Loucy (cell line): Measurements from ENCODE around the gene ZNF655.

Source experiments
- H2AFZ ChIP-seq: fragments of 200-600 bp; sonication (generic); 2 replicates; pipeline ENCODE4 v1.6.0; 2016; ENCODE audit warnings: antibody characterized with exemption, mild to moderate bottlenecking, low read length, moderate library complexity
- H3F3A ChIP-seq: fragments of 200-600 bp; 2 replicates; pipeline ENCODE4 v1.6.0; 2016; ENCODE audit warnings: antibody characterized with exemption, low read depth, mild to moderate bottlenecking
- H3K27me3 ChIP-seq: fragments of 200-600 bp; sonication (generic); 2 replicates; pipeline ENCODE4 v1.6.1; 2014; ENCODE audit warnings: low read length, mild to moderate bottlenecking; ENCODE audit not compliant: insufficient read depth, poor library complexity, severe bottlenecking
- H3K36me3 ChIP-seq: fragments of 200-600 bp; sonication (generic); 2 replicates; pipeline ENCODE4 v1.6.1; 2016; ENCODE audit warnings: low read length; ENCODE audit not compliant: insufficient read depth
- H3K4me1 ChIP-seq: fragments of 200-600 bp; sonication (generic); 2 replicates; pipeline ENCODE4 v1.5.1; 2014; ENCODE audit warnings: low read length, mild to moderate bottlenecking; ENCODE audit not compliant: insufficient read depth, poor library complexity, severe bottlenecking
- H3K4me2 ChIP-seq: fragments of 200-600 bp; sonication (generic); 2 replicates; pipeline ENCODE4 v1.6.0; 2014; ENCODE audit warnings: antibody characterized with exemption, low read length, low read depth, mild to moderate bottlenecking; ENCODE audit not compliant: poor library complexity, severe bottlenecking
- H3K4me3 ChIP-seq: fragments of 200-600 bp; sonication (generic); 2 replicates; pipeline ENCODE4 v1.5.1; 2014; ENCODE audit warnings: low read length, mild to moderate bottlenecking, mixed read lengths; ENCODE audit not compliant: poor library complexity, severe bottlenecking
- H3K79me2 ChIP-seq: fragments of 200-600 bp; sonication (generic); 2 replicates; pipeline ENCODE4 v1.6.1; 2014; ENCODE audit warnings: low read length; ENCODE audit not compliant: insufficient read depth
- H3K9ac ChIP-seq: fragments of 200-600 bp; sonication (generic); 2 replicates; pipeline ENCODE4 v1.6.0; 2014; ENCODE audit warnings: mild to moderate bottlenecking, low read depth, low read length, moderate library complexity; ENCODE audit not compliant: poor library complexity, severe bottlenecking
- H3K9me2 ChIP-seq: fragments of 200-600 bp; sonication (generic); replicated peaks from 2 replicates; pipeline ENCODE4 v1.6.1; 2016; ENCODE audit warnings: low read depth, low read length, mixed read lengths
- H3K9me3 ChIP-seq: fragments of 200-600 bp; sonication (generic); 2 replicates; pipeline ENCODE4 v1.6.1; 2014; ENCODE audit warnings: mild to moderate bottlenecking, antibody characterized with exemption, low read length, low read depth; ENCODE audit not compliant: insufficient read depth
- H4K20me1 ChIP-seq: fragments of 200-600 bp; sonication (generic); 2 replicates; pipeline ENCODE4 v1.6.0; 2014; ENCODE audit warnings: antibody characterized with exemption, low read length, mild to moderate bottlenecking; ENCODE audit not compliant: insufficient read depth, poor library complexity, severe bottlenecking
- EZH2phosphoT487 ChIP-seq: fragments of 200-600 bp; IDR thresholded peaks from 2 replicates; pipeline ENCODE4 v1.6.1; 2018; ENCODE audit warnings: antibody characterized with exemption, mild to moderate bottlenecking, moderate library complexity, borderline replicate concordance
- TF ChIP-seq, protein P1 (sequence below): fragments of 200-600 bp; sonication (generic); conservative IDR thresholded peaks from 2 replicates; pipeline ENCODE4 v1.5.1; 2014; ENCODE audit warnings: mild to moderate bottlenecking, antibody characterized with exemption, low read length

The ZNF655 gene

DNA sequence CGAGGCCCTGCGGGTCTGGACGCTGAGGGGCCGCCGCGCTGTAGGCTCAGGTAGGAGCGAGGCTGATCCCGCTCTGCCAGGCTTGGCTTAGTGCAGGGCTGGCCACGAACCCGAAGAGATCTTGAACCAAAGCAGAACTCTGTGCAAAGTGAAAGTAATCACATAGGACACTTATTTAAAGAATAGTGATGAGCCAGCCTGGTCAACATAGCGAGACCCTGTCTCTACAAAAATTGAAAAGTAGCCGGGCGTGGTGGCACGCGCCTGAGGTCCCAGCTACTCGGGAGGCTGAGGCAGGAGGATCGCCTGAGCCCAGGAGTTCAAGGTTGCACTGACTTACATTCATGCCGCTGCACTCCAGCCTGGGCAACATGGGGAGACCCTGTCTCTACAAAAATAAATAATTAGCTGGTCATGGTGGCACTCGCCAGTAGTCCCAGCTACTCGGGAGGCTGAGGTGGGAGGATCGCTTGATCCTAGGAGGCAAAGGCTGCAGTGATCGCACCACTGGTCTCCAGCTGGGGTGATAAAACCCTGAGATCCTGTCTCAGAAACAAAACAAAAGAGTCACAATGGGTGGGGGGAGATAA, 58.8 kb downstream of the ZNF655 start:
- H3K4me3 ChIP-seq, result peak overlapping the region; percentile 98
- H4K20me1 ChIP-seq, result peaks cover 12% of the 10 kb centered on the region
- peaks cover 30% of the 10 kb centered on the region; the same call in 1 of the 2 replicates for H3K36me3 ChIP-seq
- no peaks in the 10 kb centered on the region for H3K27me3 ChIP-seq
- H3K4me1 ChIP-seq, result peaks cover 47% of the 10 kb centered on the region
- no peak for TF ChIP-seq EZH2phosphoT487
- TF ChIP-seq, protein P1, sequence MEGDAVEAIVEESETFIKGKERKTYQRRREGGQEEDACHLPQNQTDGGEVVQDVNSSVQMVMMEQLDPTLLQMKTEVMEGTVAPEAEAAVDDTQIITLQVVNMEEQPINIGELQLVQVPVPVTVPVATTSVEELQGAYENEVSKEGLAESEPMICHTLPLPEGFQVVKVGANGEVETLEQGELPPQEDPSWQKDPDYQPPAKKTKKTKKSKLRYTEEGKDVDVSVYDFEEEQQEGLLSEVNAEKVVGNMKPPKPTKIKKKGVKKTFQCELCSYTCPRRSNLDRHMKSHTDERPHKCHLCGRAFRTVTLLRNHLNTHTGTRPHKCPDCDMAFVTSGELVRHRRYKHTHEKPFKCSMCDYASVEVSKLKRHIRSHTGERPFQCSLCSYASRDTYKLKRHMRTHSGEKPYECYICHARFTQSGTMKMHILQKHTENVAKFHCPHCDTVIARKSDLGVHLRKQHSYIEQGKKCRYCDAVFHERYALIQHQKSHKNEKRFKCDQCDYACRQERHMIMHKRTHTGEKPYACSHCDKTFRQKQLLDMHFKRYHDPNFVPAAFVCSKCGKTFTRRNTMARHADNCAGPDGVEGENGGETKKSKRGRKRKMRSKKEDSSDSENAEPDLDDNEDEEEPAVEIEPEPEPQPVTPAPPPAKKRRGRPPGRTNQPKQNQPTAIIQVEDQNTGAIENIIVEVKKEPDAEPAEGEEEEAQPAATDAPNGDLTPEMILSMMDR, result no peak
- H3F3A ChIP-seq, result no peaks in the 10 kb centered on the region
- H3K79me2 ChIP-seq, result peaks cover 56% of the 10 kb centered on the region
- H3K9me3 ChIP-seq, result no peaks in the 10 kb centered on the region
- peak overlapping the region; percentile 100 for H3K4me2 ChIP-seq
- peak overlapping the region; percentile 95 for H2AFZ ChIP-seq
- H3K9me2 ChIP-seq, result no peaks in the 10 kb centered on the region
- peak overlapping the region; percentile 93 for H3K9ac ChIP-seq

DNA sequence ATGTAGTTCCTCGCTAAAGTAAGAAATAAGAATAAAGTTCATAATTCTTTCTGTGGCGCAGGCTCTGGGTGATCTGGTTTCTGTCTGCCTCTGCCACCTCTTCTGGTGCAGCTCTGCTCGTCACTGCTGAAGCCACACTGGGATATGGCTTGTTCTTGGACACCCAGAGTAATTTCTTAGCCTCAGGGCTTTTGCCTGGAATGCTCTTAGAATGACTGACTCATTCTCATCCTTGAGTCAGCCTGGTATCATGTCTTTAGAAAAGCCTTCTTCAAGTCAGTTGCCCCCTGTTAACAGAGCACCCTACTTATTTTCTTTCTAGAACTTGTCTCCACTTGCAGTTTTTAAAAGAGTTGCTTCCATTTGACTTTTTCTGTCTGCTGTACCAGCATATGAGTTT, 60.3 kb downstream of the ZNF655 start:
- no peaks in the 10 kb centered on the region for H3K9me2 ChIP-seq
- peak overlapping the region; percentile 93 for H3K9ac ChIP-seq
- no peaks in the 10 kb centered on the region for H3K9me3 ChIP-seq
- no peak for TF ChIP-seq EZH2phosphoT487
- TF ChIP-seq, protein P1, result no peak
- H2AFZ ChIP-seq, result no peak overlapping the region
- H3K36me3 ChIP-seq, result peaks cover 34% of the 10 kb centered on the region; the same call in 1 of the 2 replicates
- peak overlapping the region; percentile 98 for H3K4me3 ChIP-seq
- peaks cover 62% of the 10 kb centered on the region for H3K4me1 ChIP-seq
- peaks cover 59% of the 10 kb centered on the region for H3K79me2 ChIP-seq
- H4K20me1 ChIP-seq, result peaks cover 12% of the 10 kb centered on the region
- H3F3A ChIP-seq, result no peaks in the 10 kb centered on the region
- H3K4me2 ChIP-seq, result peak overlapping the region; percentile 100
- H3K27me3 ChIP-seq, result no peaks in the 10 kb centered on the region

DNA sequence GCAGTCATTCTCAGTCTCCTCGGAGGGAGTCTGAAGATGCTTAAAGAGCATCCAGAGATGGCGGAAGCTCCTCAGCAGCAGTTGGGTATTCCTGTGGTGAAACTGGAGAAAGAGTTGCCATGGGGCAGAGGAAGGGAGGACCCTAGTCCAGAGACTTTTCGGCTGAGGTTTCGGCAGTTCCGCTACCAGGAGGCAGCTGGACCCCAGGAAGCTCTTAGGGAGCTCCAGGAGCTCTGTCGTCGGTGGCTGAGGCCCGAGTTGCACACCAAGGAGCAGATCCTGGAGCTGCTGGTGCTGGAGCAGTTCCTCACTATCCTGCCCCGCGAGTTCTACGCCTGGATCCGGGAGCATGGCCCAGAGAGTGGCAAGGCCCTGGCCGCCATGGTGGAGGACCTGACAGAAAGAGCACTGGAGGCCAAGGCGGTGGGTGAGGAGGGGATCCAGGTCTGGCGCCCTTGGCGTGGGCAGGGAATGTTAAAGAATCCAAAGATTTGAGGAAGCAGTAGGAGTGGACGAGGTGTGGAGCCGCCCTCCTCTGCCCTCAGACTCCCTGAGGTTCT, 61.2 kb downstream of the ZNF655 start:
- peak overlapping the region; percentile 100 for H3K4me2 ChIP-seq
- H3K4me1 ChIP-seq, result peaks cover 69% of the 10 kb centered on the region
- TF ChIP-seq EZH2phosphoT487, result no peak
- TF ChIP-seq, protein P1, result no peak
- peak overlapping the region; percentile 93 for H3K9ac ChIP-seq
- H2AFZ ChIP-seq, result no peak overlapping the region
- peaks cover 4% of the 10 kb centered on the region; the same call in 1 of the 2 replicates for H3F3A ChIP-seq
- no peaks in the 10 kb centered on the region for H3K9me2 ChIP-seq
- H3K36me3 ChIP-seq, result peaks cover 34% of the 10 kb centered on the region; the same call in 1 of the 2 replicates
- no peaks in the 10 kb centered on the region for H3K9me3 ChIP-seq
- H3K27me3 ChIP-seq, result no peaks in the 10 kb centered on the region
- H4K20me1 ChIP-seq, result peaks cover 12% of the 10 kb centered on the region
- peak overlapping the region; percentile 98 for H3K4me3 ChIP-seq
- peaks cover 59% of the 10 kb centered on the region for H3K79me2 ChIP-seq
